ENCODE measurements around the gene AARS1.
"Not testable (repeated sequence)": the region's sequence is repeated elsewhere in the genome, so short reads cannot be mapped to it uniquely, and the experiment has no call there.

- not testable (repeated sequence) for TF ChIP-seq CTCF (optimal IDR thresholded peaks at IDR 0.05 in 1 of 3, IDR thresholded peaks at IDR 0.05 in 1 of 3, conservative IDR thresholded peaks at IDR 0.05 in 1 of 3; ENCODE audit: extremely low read depth in 1 of 3, insufficient read depth in 2 of 3, low read length in 3 of 3); EZH2 (IDR thresholded peaks at IDR 0.05; ENCODE audit: low read length)
Observed at GRCh38 chr16:70226024-70226423, 63.3 kb downstream of the AARS1 start.

Data from keratinocyte (primary cell).